ENCODE data around the gene SELENOH. TPM values are rescaled to one million over a fixed set of nuclear protein-coding genes. Genes with fewer than 3 reads are reported as not detected.

SELENOH gene
- polyA plus RNA-seq, 1 donor (not counting 4 experiments of a cell fraction or from before 2014, with no cell fraction given): 88.2 TPM

DNA sequence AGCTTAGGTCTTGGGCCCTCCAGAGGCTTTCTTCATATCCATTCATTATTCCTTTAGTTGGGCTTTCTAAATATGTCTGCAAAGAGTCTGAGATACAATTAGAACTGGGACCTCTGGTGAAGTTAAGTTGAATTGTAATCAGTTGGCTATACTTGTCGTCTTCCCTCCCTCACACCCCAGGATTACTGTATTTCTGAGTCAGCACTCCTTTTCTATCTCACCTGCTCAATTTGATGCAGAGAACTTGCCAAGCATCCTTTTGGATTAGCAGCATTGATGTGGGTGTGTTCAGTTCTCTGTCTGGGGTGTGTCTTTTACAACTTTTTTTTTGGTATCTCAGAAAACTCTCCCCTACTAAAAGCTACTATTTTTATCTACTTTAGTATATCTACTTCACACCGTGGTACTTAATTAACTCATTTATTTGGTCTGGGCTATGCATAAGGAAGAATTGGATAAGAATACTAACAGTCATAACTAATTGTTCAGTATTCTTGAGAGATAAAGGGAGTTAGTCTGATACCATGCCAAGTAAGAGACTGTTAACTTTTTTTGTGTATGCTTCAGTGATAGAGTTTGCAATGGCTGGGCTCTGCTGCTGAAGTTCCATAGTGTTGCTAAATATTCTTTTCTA is 35.4 kb downstream of the SELENOH start:
- H3K36me3 ChIP-seq (ENCODE audit: control insufficient read depth in 2 of 2, extremely low read depth in 1 of 2, insufficient read depth in 2 of 2, low read length in 2 of 2): no peaks in the 10 kb centered on the region
- no peak for DNase-seq (ENCODE audit: low read depth, low spot score)
- peak overlapping the region; percentile 42 for H3K27ac ChIP-seq (ENCODE audit: control insufficient read depth, insufficient read depth, low read length)
- H3K9ac ChIP-seq (ENCODE audit: control insufficient read depth, extremely low read depth, insufficient read depth, low read length): no peak overlapping the region
- H3K9me3 ChIP-seq (ENCODE audit: control insufficient read depth, low read depth, low read length): no peaks in the 10 kb centered on the region
- no peak overlapping the region for H3K4me3 ChIP-seq (ENCODE audit: control insufficient read depth in 2 of 3, extremely low read depth in 1 of 3, insufficient read depth in 2 of 3, low read depth in 1 of 3, low read length in 3 of 3)
- H3K4me1 ChIP-seq (ENCODE audit: control insufficient read depth, extremely low read depth, insufficient read depth, low read length): peaks cover 83% of the 10 kb centered on the region
- TF ChIP-seq, protein P1, sequence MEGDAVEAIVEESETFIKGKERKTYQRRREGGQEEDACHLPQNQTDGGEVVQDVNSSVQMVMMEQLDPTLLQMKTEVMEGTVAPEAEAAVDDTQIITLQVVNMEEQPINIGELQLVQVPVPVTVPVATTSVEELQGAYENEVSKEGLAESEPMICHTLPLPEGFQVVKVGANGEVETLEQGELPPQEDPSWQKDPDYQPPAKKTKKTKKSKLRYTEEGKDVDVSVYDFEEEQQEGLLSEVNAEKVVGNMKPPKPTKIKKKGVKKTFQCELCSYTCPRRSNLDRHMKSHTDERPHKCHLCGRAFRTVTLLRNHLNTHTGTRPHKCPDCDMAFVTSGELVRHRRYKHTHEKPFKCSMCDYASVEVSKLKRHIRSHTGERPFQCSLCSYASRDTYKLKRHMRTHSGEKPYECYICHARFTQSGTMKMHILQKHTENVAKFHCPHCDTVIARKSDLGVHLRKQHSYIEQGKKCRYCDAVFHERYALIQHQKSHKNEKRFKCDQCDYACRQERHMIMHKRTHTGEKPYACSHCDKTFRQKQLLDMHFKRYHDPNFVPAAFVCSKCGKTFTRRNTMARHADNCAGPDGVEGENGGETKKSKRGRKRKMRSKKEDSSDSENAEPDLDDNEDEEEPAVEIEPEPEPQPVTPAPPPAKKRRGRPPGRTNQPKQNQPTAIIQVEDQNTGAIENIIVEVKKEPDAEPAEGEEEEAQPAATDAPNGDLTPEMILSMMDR (optimal IDR thresholded peaks at IDR 0.05 in 1 of 3, IDR thresholded peaks at IDR 0.05 in 1 of 3, conservative IDR thresholded peaks at IDR 0.05 in 1 of 3; ENCODE audit: extremely low read depth in 1 of 3, insufficient read depth in 2 of 3, low read length in 3 of 3): no peak
- no peak for TF ChIP-seq EZH2 (IDR thresholded peaks at IDR 0.05; ENCODE audit: low read length)
- H2AFZ ChIP-seq (ENCODE audit: control insufficient read depth, low read length): no peak overlapping the region
- H3K9me1 ChIP-seq (ENCODE audit: control insufficient read depth, extremely low read depth, insufficient read depth, low read length): peaks cover 15% of the 10 kb centered on the region
- dilution Hi-C loops (cut with MboI; ENCODE audit: extremely low pct_ligation_motif_present, low sequenced_read_pairs): no loop called here
- H4K20me1 ChIP-seq (ENCODE audit: control insufficient read depth, extremely low read depth, insufficient read depth, low read length): peaks cover 29% of the 10 kb centered on the region
- peaks cover 93% of the 10 kb centered on the region for H3K79me2 ChIP-seq (ENCODE audit: control insufficient read depth, insufficient read depth, low read length)
- peak; percentile 44 for FAIRE-seq
- no peaks in the 10 kb centered on the region for H3K27me3 ChIP-seq (ENCODE audit: control insufficient read depth, extremely low read depth, insufficient read depth, low read length)
- peak overlapping the region; percentile 77 for H3K4me2 ChIP-seq (ENCODE audit: control insufficient read depth, extremely low read depth, insufficient read depth, low read depth, low read length)

DNA sequence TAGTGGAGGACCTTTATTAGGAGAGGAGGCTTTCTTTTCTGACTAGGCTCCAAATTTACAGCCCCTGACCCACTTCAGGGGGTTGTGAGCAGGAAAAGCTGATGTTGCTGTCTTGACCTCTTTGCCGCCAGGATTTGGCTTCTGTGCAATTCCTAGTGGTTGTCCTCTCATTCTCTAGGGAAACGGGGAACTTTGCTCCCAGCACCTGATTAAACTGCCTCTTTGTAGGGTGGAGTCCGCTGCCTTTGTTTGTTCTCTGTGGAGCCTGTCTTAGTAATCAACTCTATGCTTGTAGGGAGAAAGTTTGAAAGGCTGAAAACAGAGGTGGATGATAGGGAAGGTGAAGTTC is 36.7 kb downstream of the SELENOH start:
- Histone ChIP-seq H3K4me2 (ENCODE audit: control insufficient read depth, extremely low read depth, insufficient read depth, low read depth, low read length) (peak overlapping the region; percentile 77), H3K79me2 (ENCODE audit: control insufficient read depth, insufficient read depth, low read length) (peaks cover 93% of the 10 kb centered on the region), H3K9ac (ENCODE audit: control insufficient read depth, extremely low read depth, insufficient read depth, low read length) (peak overlapping the region; percentile 73), H3K4me1 (ENCODE audit: control insufficient read depth, extremely low read depth, insufficient read depth, low read length) (peaks cover 81% of the 10 kb centered on the region), H2AFZ (ENCODE audit: control insufficient read depth, low read length) (no peak overlapping the region), H4K20me1 (ENCODE audit: control insufficient read depth, extremely low read depth, insufficient read depth, low read length) (peaks cover 19% of the 10 kb centered on the region), H3K4me3 (ENCODE audit: control insufficient read depth in 2 of 3, extremely low read depth in 1 of 3, insufficient read depth in 2 of 3, low read depth in 1 of 3, low read length in 3 of 3) (peak overlapping the region in 2 of 3 experiments; percentile 49 to 55), H3K9me1 (ENCODE audit: control insufficient read depth, extremely low read depth, insufficient read depth, low read length) (peaks cover 12% of the 10 kb centered on the region), H3K9me3 (ENCODE audit: control insufficient read depth, low read depth, low read length) (no peaks in the 10 kb centered on the region), H3K27me3 (ENCODE audit: control insufficient read depth, extremely low read depth, insufficient read depth, low read length) (no peaks in the 10 kb centered on the region), H3K27ac (ENCODE audit: control insufficient read depth, insufficient read depth, low read length) (peak overlapping the region; percentile 88), H3K36me3 (ENCODE audit: control insufficient read depth in 2 of 2, extremely low read depth in 1 of 2, insufficient read depth in 2 of 2, low read length in 2 of 2) (no peaks in the 10 kb centered on the region)
- DNase-seq (ENCODE audit: low read depth, low spot score) (no peak), FAIRE-seq (no peak)
- TF ChIP-seq, protein P1 (optimal IDR thresholded peaks at IDR 0.05 in 1 of 3, IDR thresholded peaks at IDR 0.05 in 1 of 3, conservative IDR thresholded peaks at IDR 0.05 in 1 of 3; ENCODE audit: extremely low read depth in 1 of 3, insufficient read depth in 2 of 3, low read length in 3 of 3): no peak
- no peak for TF ChIP-seq EZH2 (IDR thresholded peaks at IDR 0.05; ENCODE audit: low read length)
- dilution Hi-C loops (cut with MboI; ENCODE audit: extremely low pct_ligation_motif_present, low sequenced_read_pairs): no loop called here

All from keratinocyte (primary cell).